Skeletal muscle tissue (tissue), 4 donors: Measurements from ENCODE around the gene NPM3. TPM values are rescaled to one million over a fixed set of nuclear protein-coding genes. Genes with fewer than 3 reads are reported as not detected.

Source experiments
- H3K27ac ChIP-seq: one replicate; pipeline ENCODE4 v1.7.0; 2013; ENCODE audit warnings: mild to moderate bottlenecking, low read depth, low read length, inconsistent platforms
- H3K27me3 ChIP-seq, 3 donors: one replicate each; pipeline ENCODE4 v1.7.0; 2013; ENCODE audit warnings: low read length in 3 of 3; ENCODE audit not compliant: control insufficient read depth in 3 of 3, insufficient read depth in 3 of 3
- H3K36me3 ChIP-seq, 3 donors: one replicate each; pipeline ENCODE4 v1.7.0; 2013; ENCODE audit warnings: low read length in 3 of 3; ENCODE audit not compliant: control insufficient read depth in 3 of 3, insufficient read depth in 3 of 3
- H3K4me1 ChIP-seq, 3 donors: one replicate each; pipeline ENCODE4 v1.7.0; 2013; ENCODE audit warnings: low read length in 3 of 3, mild to moderate bottlenecking in 3 of 3; ENCODE audit not compliant: control insufficient read depth in 3 of 3, insufficient read depth in 3 of 3
- H3K4me3 ChIP-seq, 3 donors: one replicate each; pipeline ENCODE4 v1.7.0; 2013; ENCODE audit warnings: low read length in 3 of 3
- H3K9ac ChIP-seq, 3 donors: one replicate each; pipeline ENCODE4 v1.7.0; 2013; ENCODE audit warnings: low read length in 3 of 3, mild to moderate bottlenecking in 3 of 3, moderate library complexity in 2 of 3, low read depth in 1 of 3
- H3K9me3 ChIP-seq, 3 donors: one replicate each; pipeline ENCODE4 v1.7.0; 2013; ENCODE audit warnings: low read length in 3 of 3; ENCODE audit not compliant: control insufficient read depth in 3 of 3
- total RNA-seq: library from RNA; depleted of rRNA; stranded (reverse); fragments of >200 nt; gene quantifications from one replicate; pipeline ENCODE4 v1.2.3, GENCODE V29; 2014
- donor health status: Osteomylitis.

Gene NPM3
- 62.6 TPM for total RNA-seq

GRCh38 chr10:101782811-101783735 lies at the start of gene NPM3:
NPM3 (minus strand) TSS chr10:101783446; CDS start chr10:101783390, 56 bp downstream.
- Histone ChIP-seq H3K4me3 (peak within 1 kb of the TSS; percentile 70 to 86 (median 75)), H3K27me3 (peaks cover 15 to 17% (median 17%) of the 10 kb centered on the region in 3 donors), H3K4me1 (peaks cover 25 to 45% (median 42%) of the 10 kb centered on the region in 3 donors), H3K36me3 (peaks cover 10 to 34% (median 29%) of the 10 kb centered on the region in 3 donors), H3K9ac (peak within 1 kb of the TSS; percentile 76 to 83 (median 80)), H3K9me3 (no peaks in the 10 kb centered on the region), H3K27ac (peak within 1 kb of the TSS; percentile 4)

GRCh38 chr10:101832325-101832771 lies 49.1 kb upstream of the NPM3 start:
- H3K27me3 ChIP-seq = no peaks in the 10 kb centered on the region
- H3K4me1 ChIP-seq = peaks cover 16 to 26% (median 19%) of the 10 kb centered on the region in 3 donors
- peaks cover 2 to 5% (median 4%) of the 10 kb centered on the region in 3 donors for H3K36me3 ChIP-seq
- H3K9ac ChIP-seq = no peak overlapping the region
- no peaks in the 10 kb centered on the region for H3K9me3 ChIP-seq
- no peak overlapping the region for H3K4me3 ChIP-seq
- no peak overlapping the region for H3K27ac ChIP-seq

GRCh38 chr10:101831169-101831811 lies 48.0 kb upstream of the NPM3 start:
- Histone ChIP-seq H3K4me3 (peak overlapping the region; percentile 57 to 82 (median 79)), H3K4me1 (peaks cover 16 to 26% (median 19%) of the 10 kb centered on the region in 3 donors), H3K27ac (peak overlapping the region; percentile 56), H3K9me3 (no peaks in the 10 kb centered on the region), H3K36me3 (peaks cover 5 to 11% (median 6%) of the 10 kb centered on the region in 3 donors), H3K27me3 (no peaks in the 10 kb centered on the region), H3K9ac (peak overlapping the region; percentile 34 to 71 (median 65))

- Histone ChIP-seq H3K4me1 (peaks cover 16 to 26% (median 19%) of the 10 kb centered on the region in 3 donors), H3K27me3 (no peaks in the 10 kb centered on the region), H3K4me3 (peak overlapping the region; percentile 69 to 82 (median 79)), H3K36me3 (peaks cover 5 to 11% (median 6%) of the 10 kb centered on the region in 3 donors), H3K9ac (peak overlapping the region; percentile 34 to 71 (median 65)), H3K27ac (peak overlapping the region; percentile 56), H3K9me3 (no peaks in the 10 kb centered on the region)
Measured at GRCh38 chr10:101830322-101831168, 47.3 kb upstream of the NPM3 start.

GRCh38 chr10:101829561-101830315 lies 46.5 kb upstream of the NPM3 start:
- H3K27me3 ChIP-seq = no peaks in the 10 kb centered on the region
- H3K36me3 ChIP-seq = peaks cover 5 to 11% (median 6%) of the 10 kb centered on the region in 3 donors
- peak overlapping the region; percentile 56 for H3K27ac ChIP-seq
- H3K4me3 ChIP-seq = peak overlapping the region; percentile 69 to 82 (median 79)
- peak overlapping the region in 2 of 3 donors; percentile 33 to 71 for H3K9ac ChIP-seq
- no peaks in the 10 kb centered on the region for H3K9me3 ChIP-seq
- H3K4me1 ChIP-seq = peaks cover 16 to 26% (median 19%) of the 10 kb centered on the region in 3 donors

- H3K36me3 ChIP-seq = peaks cover 5 to 11% (median 6%) of the 10 kb centered on the region in 3 donors
- H3K9me3 ChIP-seq = no peaks in the 10 kb centered on the region
- H3K27ac ChIP-seq = no peak overlapping the region
- H3K27me3 ChIP-seq = no peaks in the 10 kb centered on the region
- H3K4me1 ChIP-seq = peaks cover 16 to 26% (median 19%) of the 10 kb centered on the region in 3 donors
- H3K9ac ChIP-seq = peak overlapping the region in 1 of 3 donors; percentile 3
- H3K4me3 ChIP-seq = peak overlapping the region in 2 of 3 donors; percentile 23 to 29
Measured at GRCh38 chr10:101828766-101829551, 45.7 kb upstream of the NPM3 start.

GRCh38 chr10:101827919-101828600 lies 44.8 kb upstream of the NPM3 start:
- Histone ChIP-seq H3K9me3 (no peaks in the 10 kb centered on the region), H3K9ac (peak overlapping the region in 1 of 3 donors; percentile 16), H3K27ac (no peak overlapping the region), H3K36me3 (peaks cover 5 to 11% (median 6%) of the 10 kb centered on the region in 3 donors), H3K4me3 (peak overlapping the region in 1 of 3 donors; percentile 13), H3K4me1 (peaks cover 16 to 26% (median 19%) of the 10 kb centered on the region in 3 donors), H3K27me3 (no peaks in the 10 kb centered on the region)

- Histone ChIP-seq H3K9ac (no peak overlapping the region), H3K27me3 (no peaks in the 10 kb centered on the region), H3K9me3 (no peaks in the 10 kb centered on the region), H3K36me3 (peaks cover 5 to 11% (median 7%) of the 10 kb centered on the region in 3 donors), H3K4me1 (peaks cover 16 to 22% (median 19%) of the 10 kb centered on the region in 3 donors), H3K4me3 (no peak overlapping the region), H3K27ac (no peak overlapping the region)
Measured at GRCh38 chr10:101826852-101827434, 43.7 kb upstream of the NPM3 start.
